ENCODE measurements around the gene CLRN3.

DNA sequence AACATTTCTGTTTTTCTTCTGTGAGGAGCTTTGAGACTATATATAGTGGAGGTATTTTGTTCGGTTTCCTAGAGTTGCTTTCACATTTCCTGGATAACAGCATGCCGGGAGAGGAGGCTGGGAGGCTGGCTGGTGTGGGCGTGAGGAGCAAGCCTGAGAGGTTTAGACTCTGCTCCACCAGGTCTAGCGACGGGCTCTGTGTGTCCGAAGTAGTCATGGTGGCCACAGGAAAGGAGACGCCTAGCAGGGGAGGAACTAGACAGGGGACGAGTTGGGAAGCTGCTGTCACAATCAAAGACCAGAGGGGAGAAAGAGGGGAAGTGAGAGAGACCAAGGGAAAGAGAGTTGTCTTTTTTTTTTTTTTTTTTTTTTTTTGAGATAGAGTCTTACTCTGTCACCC, 33.7 kb upstream of the CLRN3 start:
- no peak for TF ChIP-seq POLR2A (IDR thresholded peaks at IDR 0.05)
- TF ChIP-seq, protein P1, sequence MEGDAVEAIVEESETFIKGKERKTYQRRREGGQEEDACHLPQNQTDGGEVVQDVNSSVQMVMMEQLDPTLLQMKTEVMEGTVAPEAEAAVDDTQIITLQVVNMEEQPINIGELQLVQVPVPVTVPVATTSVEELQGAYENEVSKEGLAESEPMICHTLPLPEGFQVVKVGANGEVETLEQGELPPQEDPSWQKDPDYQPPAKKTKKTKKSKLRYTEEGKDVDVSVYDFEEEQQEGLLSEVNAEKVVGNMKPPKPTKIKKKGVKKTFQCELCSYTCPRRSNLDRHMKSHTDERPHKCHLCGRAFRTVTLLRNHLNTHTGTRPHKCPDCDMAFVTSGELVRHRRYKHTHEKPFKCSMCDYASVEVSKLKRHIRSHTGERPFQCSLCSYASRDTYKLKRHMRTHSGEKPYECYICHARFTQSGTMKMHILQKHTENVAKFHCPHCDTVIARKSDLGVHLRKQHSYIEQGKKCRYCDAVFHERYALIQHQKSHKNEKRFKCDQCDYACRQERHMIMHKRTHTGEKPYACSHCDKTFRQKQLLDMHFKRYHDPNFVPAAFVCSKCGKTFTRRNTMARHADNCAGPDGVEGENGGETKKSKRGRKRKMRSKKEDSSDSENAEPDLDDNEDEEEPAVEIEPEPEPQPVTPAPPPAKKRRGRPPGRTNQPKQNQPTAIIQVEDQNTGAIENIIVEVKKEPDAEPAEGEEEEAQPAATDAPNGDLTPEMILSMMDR (IDR thresholded peaks at IDR 0.05), result no peak

Measured in uterus (tissue), 2 donors.